ENCODE measurements around the gene FLYWCH1.

The FLYWCH1 gene

DNA sequence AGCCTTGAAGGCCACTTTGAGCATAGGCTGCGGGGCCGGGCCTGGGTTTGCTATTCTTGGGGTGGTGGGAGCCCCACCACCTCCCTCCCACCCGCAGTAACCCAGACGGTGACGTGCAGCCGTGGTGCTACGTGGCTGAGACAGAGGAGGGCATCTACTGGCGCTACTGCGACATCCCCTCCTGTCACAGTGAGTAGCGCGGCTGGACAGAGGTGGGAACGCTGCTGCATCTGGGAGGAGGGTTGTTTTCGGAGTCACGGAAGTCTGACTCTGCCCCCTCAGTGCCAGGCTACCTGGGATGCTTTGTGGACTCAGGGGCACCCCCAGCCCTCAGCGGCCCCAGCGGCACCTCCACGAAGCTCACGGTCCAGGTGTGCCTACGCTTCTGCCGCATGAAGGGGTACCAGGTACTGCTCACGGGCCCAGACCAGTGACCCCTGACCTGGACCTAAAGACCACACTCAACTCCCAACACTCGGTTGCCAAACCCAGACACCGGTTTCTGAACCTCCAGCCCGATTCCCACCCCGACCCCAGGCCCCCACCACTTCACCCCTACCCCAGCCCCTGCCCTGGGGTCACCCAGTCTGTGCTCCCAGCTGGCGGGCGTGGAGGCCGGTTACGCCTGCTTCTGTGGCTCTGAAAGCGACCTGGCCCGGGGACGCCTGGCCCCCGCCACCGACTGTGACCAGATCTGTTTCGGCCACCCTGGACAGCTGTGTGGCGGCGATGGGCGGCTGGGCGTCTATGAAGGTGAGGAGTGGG, 54.5 kb downstream of the FLYWCH1 start:
- Histone ChIP-seq H3K4me3 (ENCODE audit: extremely low read depth, insufficient read depth, low read length, poor library complexity, severe bottlenecking) (no peak overlapping the region), H3K4me1 (ENCODE audit: control insufficient read depth, insufficient read depth, low read length, poor library complexity, severe bottlenecking) (peaks cover 3% of the 10 kb centered on the region), H3K27ac (ENCODE audit: low read depth, low read length, severe bottlenecking) (no peak overlapping the region), H3K36me3 (ENCODE audit: control insufficient read depth, insufficient read depth, low read length) (no peaks in the 10 kb centered on the region), H3K9me3 (ENCODE audit: control insufficient read depth, low read length) (no peaks in the 10 kb centered on the region)
- WGBS, 2 experiments (ENCODE audit: insufficient coverage in 2 of 2), result 93 to 99% methylated on average over 28 to 29 of the region's 39 CpGs

DNA sequence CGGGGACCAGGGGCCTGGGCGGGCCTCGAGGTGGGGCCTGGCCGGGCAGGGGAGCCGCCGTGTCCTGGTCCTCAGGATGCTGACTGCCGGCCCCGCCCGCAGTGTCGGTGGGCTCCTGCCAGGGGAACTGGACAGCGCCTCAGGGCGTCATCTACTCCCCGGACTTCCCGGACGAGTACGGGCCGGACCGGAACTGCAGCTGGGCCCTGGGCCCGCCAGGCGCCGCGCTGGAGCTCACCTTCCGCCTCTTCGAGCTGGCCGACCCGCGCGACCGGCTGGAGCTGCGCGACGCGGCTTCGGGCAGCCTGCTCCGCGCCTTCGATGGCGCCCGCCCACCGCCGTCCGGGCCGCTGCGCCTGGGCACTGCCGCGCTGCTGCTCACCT, 55.1 kb downstream of the FLYWCH1 start:
- Histone ChIP-seq H3K9me3 (ENCODE audit: control insufficient read depth, low read length) (no peaks in the 10 kb centered on the region), H3K4me1 (ENCODE audit: control insufficient read depth, insufficient read depth, low read length, poor library complexity, severe bottlenecking) (peaks cover 3% of the 10 kb centered on the region), H3K4me3 (ENCODE audit: extremely low read depth, insufficient read depth, low read length, poor library complexity, severe bottlenecking) (no peak overlapping the region), H3K36me3 (ENCODE audit: control insufficient read depth, insufficient read depth, low read length) (no peaks in the 10 kb centered on the region), H3K27ac (ENCODE audit: low read depth, low read length, severe bottlenecking) (no peak overlapping the region)
- WGBS, 2 experiments (ENCODE audit: insufficient coverage in 2 of 2), result 85 to 96% methylated on average over 39 to 46 of the region's 46 CpGs

DNA sequence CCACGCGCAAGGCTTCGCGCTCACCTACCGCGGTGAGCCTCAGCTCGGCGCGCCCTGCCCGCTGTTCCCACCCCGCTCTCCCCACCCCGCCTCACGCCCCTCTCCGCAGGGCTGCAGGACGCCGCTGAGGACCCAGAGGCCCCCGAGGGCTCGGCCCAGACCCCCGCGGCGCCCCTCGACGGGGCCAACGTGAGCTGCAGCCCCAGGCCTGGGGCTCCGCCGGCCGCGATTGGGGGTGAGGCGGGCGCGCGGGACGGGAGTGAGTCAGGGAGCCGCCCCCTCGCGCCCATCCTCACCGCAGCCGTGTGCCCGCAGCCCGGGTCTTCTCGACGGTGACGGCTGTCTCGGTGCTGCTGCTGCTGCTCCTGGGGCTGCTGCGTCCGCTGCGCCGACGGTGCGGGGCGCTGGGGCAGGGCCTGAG, 55.5 kb downstream of the FLYWCH1 start:
- Histone ChIP-seq H3K4me1 (ENCODE audit: control insufficient read depth, insufficient read depth, low read length, poor library complexity, severe bottlenecking) (peaks cover 3% of the 10 kb centered on the region), H3K4me3 (ENCODE audit: extremely low read depth, insufficient read depth, low read length, poor library complexity, severe bottlenecking) (no peak overlapping the region), H3K9me3 (ENCODE audit: control insufficient read depth, low read length) (no peaks in the 10 kb centered on the region), H3K27ac (ENCODE audit: low read depth, low read length, severe bottlenecking) (no peak overlapping the region), H3K36me3 (ENCODE audit: control insufficient read depth, insufficient read depth, low read length) (peaks cover under 1% of the 10 kb centered on the region)
- 93 to 96% methylated on average over 36 to 46 of the region's 51 CpGs for WGBS, 2 experiments (ENCODE audit: insufficient coverage in 2 of 2)

DNA sequence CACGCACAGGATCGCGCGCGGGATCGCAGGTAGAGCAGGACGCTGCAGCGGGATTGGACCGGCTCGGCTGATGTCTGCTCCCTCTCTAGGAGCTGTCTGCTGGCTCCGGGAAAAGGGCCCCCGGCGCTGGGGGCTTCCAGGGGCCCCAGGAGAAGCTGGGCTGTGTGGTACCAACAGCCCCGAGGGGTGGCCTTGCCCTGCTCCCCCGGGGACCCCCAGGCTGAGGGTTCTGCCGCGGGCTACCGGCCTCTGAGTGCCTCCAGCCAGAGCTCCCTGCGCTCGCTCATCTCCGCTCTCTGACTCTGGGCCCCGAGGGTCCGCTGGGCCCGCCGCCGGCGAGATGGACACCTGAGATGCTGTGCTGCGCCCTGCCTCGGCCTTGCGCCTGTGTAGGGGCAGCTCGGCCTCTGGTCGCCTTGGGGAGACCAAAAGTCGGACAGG, 56.0 kb downstream of the FLYWCH1 start:
- Histone ChIP-seq H3K4me1 (ENCODE audit: control insufficient read depth, insufficient read depth, low read length, poor library complexity, severe bottlenecking) (peaks cover under 1% of the 10 kb centered on the region), H3K36me3 (ENCODE audit: control insufficient read depth, insufficient read depth, low read length) (peaks cover 6% of the 10 kb centered on the region), H3K27ac (ENCODE audit: low read depth, low read length, severe bottlenecking) (no peak overlapping the region), H3K9me3 (ENCODE audit: control insufficient read depth, low read length) (no peaks in the 10 kb centered on the region), H3K4me3 (ENCODE audit: extremely low read depth, insufficient read depth, low read length, poor library complexity, severe bottlenecking) (no peak overlapping the region)
- 96% methylated on average over 32 to 33 of the region's 33 CpGs for WGBS, 2 experiments (ENCODE audit: insufficient coverage in 2 of 2)

DNA sequence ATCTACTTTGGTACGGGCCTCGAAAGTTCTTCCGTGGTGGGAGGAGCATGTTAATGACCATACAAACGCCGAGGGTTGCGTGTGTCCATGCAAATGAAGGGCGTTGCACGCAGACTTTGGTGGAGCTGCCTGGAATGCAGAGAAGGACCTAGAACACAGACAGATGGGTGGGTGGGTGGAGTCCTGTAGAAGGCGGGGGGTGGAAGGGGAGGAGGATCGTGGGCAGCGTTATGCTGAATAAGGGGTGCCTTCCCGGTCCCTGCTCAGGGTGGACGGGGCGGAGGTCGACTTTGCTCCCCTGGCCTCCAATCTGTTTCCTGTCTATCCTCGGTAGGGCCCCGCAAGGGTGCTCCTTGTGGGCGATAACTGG, 56.6 kb downstream of the FLYWCH1 start:
- WGBS, 2 experiments (ENCODE audit: insufficient coverage in 2 of 2), result 51 to 54% methylated on average over 18 of the region's 18 CpGs
- H3K4me3 ChIP-seq (ENCODE audit: extremely low read depth, insufficient read depth, low read length, poor library complexity, severe bottlenecking), result peak overlapping the region; percentile 64
- H3K9me3 ChIP-seq (ENCODE audit: control insufficient read depth, low read length), result no peaks in the 10 kb centered on the region
- H3K27ac ChIP-seq (ENCODE audit: low read depth, low read length, severe bottlenecking), result no peak overlapping the region
- peaks cover 10% of the 10 kb centered on the region for H3K36me3 ChIP-seq (ENCODE audit: control insufficient read depth, insufficient read depth, low read length)
- H3K4me1 ChIP-seq (ENCODE audit: control insufficient read depth, insufficient read depth, low read length, poor library complexity, severe bottlenecking), result no peaks in the 10 kb centered on the region

DNA sequence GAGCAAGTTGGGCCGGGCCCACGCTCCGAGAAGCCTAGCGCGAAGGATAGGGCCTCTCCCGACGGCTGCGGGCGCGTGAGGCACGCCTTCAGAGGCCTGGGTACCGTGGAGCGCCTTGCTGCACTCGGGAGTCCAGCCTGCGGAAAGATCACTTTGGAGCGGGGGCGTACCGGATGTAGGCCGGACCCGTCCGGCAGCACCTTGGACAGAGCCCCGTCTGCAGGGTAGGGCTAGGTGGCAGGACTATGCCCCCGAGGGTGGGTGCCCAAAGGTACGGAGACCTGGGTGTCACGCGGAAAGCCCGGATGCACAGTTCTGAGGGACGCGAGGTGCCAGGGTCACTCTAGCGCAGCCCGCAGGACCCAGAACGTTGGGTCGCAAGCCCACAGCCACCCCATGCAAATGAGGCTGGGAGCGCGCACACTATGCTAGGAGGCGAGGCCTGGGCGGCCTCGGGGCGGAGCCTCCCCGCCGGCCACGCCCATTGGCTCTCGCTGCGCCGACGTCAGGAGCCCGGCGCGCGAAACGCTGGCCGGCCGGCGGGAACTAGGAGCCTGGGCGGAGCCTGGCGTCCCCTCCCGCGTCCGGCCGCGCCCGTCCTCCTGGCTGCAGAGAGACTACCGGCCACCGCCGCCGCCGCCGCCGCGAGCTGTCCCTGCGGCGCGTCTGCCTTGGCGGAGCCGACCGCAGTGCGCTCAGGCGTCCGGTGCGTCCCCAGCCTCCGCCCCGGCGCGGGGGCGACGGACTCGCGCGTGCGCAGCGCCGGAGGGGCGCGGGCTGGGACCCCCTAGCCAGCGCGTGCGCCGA, 57.2 kb downstream of the FLYWCH1 start, which contains the start of gene PAQR4:
PAQR4 (plus strand) TSS at position 611 of the 807 bp plus-strand sequence. CDS start 327 bp downstream, outside the sequence.
- Histone ChIP-seq H3K4me1 (ENCODE audit: control insufficient read depth, insufficient read depth, low read length, poor library complexity, severe bottlenecking) (no peaks in the 10 kb centered on the region), H3K4me3 (ENCODE audit: extremely low read depth, insufficient read depth, low read length, poor library complexity, severe bottlenecking) (peak within 1 kb of the TSS; percentile 64), H3K36me3 (ENCODE audit: control insufficient read depth, insufficient read depth, low read length) (peaks cover 16% of the 10 kb centered on the region), H3K27ac (ENCODE audit: low read depth, low read length, severe bottlenecking) (no peak within 1 kb of the TSS), H3K9me3 (ENCODE audit: control insufficient read depth, low read length) (no peaks in the 10 kb centered on the region)
- WGBS, 2 experiments (ENCODE audit: insufficient coverage in 2 of 2), result 3% methylated on average over 89 to 98 of the region's 98 CpGs

DNA sequence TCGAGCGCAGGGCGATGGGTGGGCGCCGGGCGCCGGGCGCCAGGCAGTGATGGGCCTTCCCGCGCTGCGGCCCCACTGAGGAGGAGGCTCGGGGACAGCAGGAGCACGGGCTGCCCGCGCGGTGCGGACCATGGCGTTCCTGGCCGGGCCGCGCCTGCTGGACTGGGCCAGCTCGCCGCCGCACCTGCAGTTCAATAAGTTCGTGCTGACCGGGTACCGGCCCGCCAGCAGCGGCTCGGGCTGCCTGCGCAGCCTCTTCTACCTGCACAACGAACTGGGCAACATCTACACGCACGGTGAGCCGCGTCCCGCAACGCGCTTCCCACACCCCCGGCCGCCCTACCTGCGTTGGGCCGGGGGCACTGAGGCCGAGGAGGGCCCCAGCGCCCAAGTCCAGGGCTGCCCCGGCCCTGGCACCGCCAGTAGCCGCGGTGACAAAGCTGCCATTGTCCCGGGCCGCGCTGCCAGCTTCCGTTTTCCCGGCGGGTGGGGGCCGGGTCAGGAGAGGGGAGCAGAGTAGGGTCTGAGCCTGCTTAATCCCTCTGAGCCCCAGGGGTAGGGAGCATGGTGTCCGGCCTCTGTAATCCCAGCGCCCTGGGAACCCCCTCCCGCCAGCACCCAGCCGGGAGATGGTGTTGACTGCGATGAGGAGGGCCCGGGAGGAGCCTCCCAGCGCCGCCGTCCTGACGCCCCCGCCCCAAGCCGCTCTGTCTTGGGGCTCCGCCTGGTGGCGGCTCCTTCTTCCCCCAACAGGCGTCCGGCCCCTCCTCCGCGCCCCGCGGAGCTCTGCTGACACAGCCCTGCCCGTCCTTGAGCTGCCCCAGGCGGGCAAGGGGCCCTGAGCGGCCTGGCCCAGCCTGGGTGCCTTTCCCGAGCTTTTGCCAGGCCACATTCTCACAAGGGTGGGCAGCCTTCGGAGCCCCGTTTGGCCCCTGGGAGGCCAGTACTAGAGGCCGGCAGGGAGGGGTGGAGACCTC, 58.1 kb downstream of the FLYWCH1 start:
- Histone ChIP-seq H3K36me3 (ENCODE audit: control insufficient read depth, insufficient read depth, low read length) (peaks cover 23% of the 10 kb centered on the region), H3K4me1 (ENCODE audit: control insufficient read depth, insufficient read depth, low read length, poor library complexity, severe bottlenecking) (no peaks in the 10 kb centered on the region), H3K4me3 (ENCODE audit: extremely low read depth, insufficient read depth, low read length, poor library complexity, severe bottlenecking) (peak overlapping the region; percentile 64), H3K9me3 (ENCODE audit: control insufficient read depth, low read length) (no peaks in the 10 kb centered on the region), H3K27ac (ENCODE audit: low read depth, low read length, severe bottlenecking) (no peak overlapping the region)
- 1% methylated on average over 60 to 75 of the region's 83 CpGs for WGBS, 2 experiments (ENCODE audit: insufficient coverage in 2 of 2)

DNA sequence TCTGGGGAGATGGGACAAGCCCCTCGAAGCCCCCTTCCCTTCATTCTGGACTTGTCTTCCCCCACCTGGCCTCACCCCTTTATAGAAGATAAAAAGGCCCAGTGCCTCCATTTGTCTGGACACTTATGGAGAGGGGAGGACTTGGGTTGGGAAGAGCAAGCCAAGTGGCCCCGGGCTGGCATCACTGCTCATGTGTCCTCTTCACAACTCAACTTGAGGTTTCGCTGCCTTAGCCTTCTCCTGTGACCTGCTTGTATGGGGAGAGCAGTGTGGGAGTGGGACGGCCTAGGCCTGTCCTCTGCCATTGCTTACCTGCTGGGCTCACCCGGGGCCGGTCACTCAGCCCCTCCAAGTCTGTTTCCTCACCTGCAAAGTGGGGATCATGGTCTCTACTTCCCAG, 58.8 kb downstream of the FLYWCH1 start:
- no peaks in the 10 kb centered on the region for H3K4me1 ChIP-seq (ENCODE audit: control insufficient read depth, insufficient read depth, low read length, poor library complexity, severe bottlenecking)
- WGBS, 2 experiments (ENCODE audit: insufficient coverage in 2 of 2), result 79 to 84% methylated on average over 5 to 6 of the region's 6 CpGs
- no peaks in the 10 kb centered on the region for H3K9me3 ChIP-seq (ENCODE audit: control insufficient read depth, low read length)
- H3K36me3 ChIP-seq (ENCODE audit: control insufficient read depth, insufficient read depth, low read length), result peaks cover 27% of the 10 kb centered on the region
- no peak overlapping the region for H3K27ac ChIP-seq (ENCODE audit: low read depth, low read length, severe bottlenecking)
- H3K4me3 ChIP-seq (ENCODE audit: extremely low read depth, insufficient read depth, low read length, poor library complexity, severe bottlenecking), result peak overlapping the region; percentile 64

DNA sequence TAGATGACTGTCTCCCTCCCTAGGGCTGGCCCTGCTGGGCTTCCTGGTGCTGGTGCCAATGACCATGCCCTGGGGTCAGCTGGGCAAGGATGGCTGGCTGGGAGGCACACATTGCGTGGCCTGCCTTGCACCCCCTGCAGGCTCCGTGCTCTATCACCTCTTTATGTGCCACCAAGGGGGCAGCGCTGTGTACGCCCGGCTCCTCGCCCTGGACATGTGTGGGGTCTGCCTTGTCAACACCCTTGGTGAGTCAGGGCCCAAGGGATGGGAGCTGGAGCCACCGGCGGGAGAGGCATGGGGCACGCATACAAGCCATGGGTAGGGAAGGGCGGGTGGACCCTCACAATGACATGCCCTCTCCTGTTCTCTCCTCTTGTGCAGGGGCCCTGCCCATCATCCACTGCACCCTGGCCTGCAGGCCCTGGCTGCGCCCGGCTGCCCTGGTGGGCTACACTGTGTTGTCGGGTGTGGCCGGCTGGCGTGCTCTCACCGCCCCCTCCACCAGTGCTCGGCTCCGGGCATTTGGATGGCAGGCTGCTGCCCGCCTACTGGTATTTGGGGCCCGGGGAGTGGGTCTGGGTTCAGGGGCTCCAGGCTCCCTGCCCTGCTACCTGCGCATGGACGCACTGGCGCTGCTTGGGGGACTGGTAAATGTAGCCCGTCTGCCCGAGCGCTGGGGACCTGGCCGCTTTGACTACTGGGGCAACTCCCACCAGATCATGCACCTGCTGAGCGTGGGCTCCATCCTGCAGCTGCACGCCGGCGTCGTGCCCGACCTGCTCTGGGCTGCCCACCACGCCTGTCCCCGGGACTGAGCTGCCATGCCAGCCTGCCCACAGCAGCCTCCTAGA, 59.6 kb downstream of the FLYWCH1 start:
- H3K36me3 ChIP-seq (ENCODE audit: control insufficient read depth, insufficient read depth, low read length), result peaks cover 35% of the 10 kb centered on the region
- H3K27ac ChIP-seq (ENCODE audit: low read depth, low read length, severe bottlenecking), result no peak overlapping the region
- H3K4me3 ChIP-seq (ENCODE audit: extremely low read depth, insufficient read depth, low read length, poor library complexity, severe bottlenecking), result peak overlapping the region; percentile 64
- WGBS, 2 experiments (ENCODE audit: insufficient coverage in 2 of 2), result 97 to 98% methylated on average over 28 to 33 of the region's 35 CpGs
- H3K4me1 ChIP-seq (ENCODE audit: control insufficient read depth, insufficient read depth, low read length, poor library complexity, severe bottlenecking), result no peaks in the 10 kb centered on the region
- H3K9me3 ChIP-seq (ENCODE audit: control insufficient read depth, low read length), result no peaks in the 10 kb centered on the region
